GM18907 (cell line): Measurements from ENCODE around the gene HIGD1B.

Source experiments
- ATAC-seq: cut with Tn5 transposase; IDR thresholded peaks from one replicate; pipeline ENCODE4 v1.9.1; 2021; ENCODE audit warnings: mild to moderate bottlenecking, moderate library complexity; ENCODE audit not compliant: unreplicated experiment

Gene HIGD1B

DNA sequence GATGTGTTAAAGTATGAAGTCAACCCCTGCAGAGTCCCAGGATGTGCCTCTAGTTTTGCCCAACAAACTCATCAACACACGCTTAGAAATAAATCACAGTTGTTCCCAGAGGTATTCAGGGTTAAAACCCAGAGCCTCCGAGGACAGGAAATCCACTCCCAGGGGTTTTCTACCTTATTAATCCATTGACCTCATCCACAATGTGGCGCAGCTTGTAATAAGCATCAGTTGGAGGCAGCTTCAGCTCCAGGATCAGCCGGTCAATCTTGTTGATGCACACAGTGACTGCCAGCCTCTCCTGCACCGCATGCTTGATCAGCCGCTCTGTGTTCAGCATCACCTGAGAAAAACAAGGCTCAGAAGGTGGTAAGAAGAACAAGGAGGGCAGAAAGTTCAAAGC is 28.1 kb downstream of the HIGD1B start:
- ATAC-seq = no peak

DNA sequence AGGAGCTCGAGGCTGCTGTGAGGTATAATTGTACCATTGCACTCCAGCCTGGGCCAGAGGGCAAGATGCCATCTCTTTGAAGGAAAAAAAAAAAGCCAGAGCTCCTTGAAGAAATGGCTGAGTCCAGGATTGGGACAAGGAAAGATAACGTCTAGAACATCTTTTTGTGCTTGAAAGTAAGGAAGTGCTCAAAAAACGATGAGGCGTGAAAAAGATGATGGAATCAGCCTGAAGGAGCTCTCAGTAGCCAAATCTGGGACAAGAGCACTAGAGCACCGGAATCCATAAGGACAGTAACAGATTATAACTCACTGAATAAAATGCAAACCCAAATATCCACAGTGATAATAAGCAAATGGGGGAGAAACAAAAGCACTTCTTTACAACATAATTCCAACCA is 29.4 kb downstream of the HIGD1B start:
- ATAC-seq = no peak

DNA sequence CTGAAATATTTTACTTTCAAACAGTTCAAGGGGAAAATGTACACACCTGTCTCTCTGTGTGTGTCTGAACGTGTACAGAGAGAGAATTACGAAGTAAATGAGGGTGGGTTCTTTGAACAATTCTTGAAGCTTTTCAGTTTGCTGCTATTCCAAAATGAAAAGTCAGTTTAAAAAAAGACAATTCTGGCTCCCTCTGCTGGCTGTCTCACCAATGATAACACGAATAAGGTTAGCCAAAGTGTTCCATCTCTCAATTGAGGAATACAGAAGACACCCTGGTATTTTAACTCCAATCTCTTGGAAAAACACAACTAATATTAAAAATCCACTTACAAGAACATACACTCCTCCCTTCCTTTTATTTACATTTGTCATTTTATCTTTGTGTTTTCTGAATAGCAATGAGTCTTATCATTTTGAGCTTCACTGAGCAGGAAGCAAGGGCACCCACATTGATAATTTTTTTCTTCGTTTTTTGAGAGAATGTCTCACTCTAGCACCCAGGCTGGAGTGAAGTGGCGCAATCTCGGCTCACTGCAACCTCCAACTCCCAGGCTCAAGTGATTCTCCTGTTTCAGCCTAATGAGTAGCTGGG is 31.0 kb downstream of the HIGD1B start:
- no peak for ATAC-seq

DNA sequence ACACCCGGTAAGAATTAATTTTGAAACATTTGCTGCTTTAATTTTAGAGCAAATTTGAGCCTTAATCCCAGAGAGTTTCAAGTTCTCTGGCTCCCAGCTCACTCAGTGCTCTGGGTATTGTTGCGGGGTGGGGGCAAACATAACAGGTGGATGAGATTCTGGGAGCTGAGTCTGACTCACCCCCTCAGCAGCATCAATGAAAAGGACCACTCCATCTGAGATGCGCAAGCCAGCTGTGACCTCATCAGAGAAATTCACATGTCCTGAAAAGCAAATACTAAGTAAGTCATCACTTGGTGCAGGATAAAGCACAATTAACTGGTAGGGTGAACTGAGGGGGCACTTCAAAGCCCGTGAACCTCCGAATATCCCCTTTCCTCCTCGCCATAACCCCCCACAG is 31.7 kb downstream of the HIGD1B start:
- no peak for ATAC-seq

DNA sequence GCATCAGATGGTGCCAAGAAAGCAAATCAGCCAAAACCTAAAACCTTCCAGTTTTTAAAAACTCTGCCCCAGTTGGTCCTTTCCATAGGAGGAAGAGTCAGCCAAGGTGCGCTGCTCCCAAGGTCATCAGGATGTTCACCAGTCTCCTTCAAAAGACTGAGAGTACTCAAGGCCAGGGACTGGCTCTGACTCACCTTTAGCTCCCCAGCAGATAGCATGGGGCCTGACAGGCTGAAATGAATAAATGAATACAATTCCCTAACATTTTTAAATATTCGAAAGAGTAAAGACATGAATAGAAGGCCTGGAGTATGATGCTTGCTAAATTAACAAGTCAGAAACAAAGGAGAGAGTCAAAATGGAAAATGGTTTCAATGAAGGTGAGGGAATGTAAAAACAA is 32.4 kb downstream of the HIGD1B start:
- ATAC-seq = no peak

DNA sequence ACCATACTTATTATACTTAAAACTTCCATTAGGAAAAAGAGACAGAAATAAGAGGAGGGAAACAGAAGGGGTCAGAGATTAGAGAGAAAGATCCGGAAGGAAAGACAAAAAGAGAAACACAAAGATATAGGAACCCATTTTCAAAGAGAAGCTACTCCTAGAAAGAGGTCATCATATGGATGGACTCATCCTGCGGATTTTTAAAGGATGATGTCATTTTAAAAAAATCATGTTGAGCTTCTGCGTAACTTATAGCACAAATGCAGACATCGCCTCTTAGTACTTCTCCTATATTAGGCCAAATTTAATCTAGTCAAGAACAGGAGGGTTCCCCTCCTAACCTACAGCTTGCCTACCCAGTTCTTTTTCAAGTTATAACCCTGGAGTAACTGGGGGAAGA is 33.5 kb downstream of the HIGD1B start:
- ATAC-seq = no peak

DNA sequence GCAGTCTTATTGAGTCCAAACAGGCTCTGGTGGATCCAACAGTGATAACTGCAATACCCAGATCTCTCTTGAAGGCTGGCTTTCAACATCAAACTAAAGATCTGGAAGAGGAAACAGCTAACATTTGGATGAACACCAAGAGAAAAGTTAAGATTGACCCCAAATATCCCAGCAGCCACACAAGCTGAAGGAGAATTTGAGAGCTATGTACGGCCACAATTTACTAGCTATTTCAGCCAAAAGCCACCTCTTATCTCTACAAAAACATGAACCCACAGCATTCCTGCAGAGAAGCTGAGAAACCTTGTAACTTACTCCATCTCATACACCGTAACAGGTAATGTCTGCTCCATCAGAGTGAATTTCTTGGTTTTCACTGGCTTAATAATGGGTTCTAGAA is 37.3 kb downstream of the HIGD1B start:
- ATAC-seq = no peak

DNA sequence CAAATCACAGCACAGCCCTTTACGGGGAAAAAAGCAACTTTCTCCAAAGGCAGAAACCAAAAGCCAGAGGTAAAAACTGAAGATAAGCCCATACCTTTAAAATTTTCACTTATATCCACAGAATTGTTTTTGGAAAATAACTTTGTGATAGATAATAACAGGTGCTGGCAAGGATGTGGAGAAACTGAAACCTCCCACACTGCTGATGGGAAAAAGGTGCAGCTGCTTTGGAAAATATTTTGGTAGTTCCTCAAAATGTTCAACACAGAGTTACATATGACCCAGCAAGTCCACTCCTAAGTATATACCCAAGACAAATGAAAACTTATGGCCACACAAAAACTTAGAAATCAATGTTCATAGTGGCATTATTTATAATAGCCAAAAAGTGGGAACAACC is 39.3 kb downstream of the HIGD1B start:
- ATAC-seq = no peak

DNA sequence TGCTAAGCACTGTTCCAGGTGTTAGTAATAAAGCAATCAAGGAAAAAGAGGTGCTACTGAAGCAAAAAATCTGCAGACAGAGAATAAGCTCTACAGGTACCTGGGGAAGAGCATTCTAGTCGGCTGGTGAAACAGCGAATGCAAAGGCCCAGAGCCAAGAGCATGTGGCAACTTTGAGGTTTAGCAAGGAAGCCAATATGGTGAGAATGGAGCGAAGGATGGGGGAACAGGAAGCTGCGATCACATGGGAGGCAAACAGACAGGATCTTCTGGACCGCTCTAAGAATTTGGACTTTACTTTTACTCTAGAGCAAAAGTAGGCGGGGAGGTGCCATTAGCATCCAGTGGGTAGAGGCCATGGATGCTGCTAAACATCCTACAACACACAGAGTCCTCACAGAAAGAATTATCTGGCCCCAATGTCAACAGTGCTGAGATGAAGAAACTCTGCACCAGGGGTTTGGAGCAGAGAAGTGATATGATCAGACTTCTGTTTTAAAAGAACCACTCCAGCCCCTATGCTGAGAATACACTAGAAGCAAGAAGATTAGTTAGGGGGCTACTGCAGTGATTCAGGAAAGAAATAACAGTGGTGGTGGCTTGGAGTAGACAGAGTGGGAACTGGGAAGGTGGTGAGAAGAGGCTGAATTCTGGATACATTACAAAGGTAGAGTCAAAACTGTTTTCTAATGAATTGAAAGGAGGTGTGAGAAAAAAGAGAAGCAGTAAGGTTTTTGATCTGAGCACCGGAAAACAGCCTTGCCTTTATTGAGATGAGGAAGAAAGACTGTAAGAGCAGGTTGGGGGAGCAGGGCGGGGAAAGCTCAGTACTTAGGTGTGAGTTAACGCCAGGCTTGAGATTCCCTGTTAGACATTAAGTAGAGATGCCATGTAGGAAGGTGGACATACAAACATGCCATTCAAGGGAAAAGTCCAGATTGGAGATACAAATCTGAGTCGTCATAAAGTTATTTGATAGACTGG is 40.6 kb downstream of the HIGD1B start:
- ATAC-seq = no peak

DNA sequence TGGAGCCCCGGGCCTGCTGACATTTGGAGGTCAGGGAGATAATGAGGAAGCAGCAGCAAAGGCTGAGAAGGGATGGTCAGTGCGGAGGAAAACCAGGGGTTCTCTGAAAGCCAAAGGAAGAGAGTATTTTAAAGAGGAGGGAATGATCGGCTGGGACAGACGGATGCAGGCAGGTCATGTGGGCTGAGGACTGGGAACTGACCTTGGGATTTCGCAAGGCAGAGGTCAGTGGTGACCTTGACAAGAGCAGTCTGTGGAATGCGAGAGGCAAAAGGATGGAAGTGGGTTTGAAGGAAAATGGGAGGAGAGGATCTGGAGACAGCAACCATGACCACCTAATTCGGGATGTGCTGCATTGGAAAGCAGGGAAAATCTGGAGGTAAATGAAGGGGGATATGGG is 41.3 kb downstream of the HIGD1B start:
- ATAC-seq = no peak

DNA sequence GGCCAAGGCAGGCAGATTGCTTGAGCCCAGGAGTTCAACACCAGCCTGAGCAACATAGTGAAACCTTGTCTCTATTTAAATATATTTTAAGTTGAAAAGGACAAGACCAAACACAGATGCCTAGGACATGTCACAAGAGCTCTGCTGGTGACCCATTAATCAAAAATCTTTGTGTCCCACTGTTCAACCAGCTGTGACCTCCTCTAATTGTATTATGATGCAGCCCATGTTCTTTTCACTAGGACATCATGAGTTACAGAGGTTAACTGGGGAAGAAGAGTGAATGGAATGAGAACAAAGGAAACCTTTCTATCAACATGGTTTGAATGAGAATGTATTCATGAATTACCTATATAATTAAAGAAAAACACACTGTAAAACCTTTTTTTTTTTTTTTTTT is 44.6 kb downstream of the HIGD1B start:
- no peak for ATAC-seq

DNA sequence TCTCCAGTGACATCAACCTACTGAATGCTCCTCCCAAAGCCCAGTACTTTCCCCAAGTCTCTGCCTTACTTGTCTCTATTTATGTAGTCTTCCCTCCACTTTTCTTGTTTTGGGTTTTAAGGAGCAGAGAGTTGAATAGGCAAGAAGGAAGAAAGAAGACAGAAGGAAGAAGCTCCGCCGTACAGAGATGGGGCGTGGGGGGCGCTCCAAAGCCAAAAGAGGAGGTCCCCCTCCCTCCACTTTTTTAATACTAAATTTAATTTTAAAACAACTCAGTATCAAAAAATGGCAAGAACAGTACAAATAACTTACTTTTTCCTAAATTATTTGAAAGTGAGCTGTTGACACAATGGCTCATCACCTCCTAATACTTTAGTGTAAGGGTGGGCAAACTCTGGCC is 47.0 kb downstream of the HIGD1B start:
- ATAC-seq = no peak

DNA sequence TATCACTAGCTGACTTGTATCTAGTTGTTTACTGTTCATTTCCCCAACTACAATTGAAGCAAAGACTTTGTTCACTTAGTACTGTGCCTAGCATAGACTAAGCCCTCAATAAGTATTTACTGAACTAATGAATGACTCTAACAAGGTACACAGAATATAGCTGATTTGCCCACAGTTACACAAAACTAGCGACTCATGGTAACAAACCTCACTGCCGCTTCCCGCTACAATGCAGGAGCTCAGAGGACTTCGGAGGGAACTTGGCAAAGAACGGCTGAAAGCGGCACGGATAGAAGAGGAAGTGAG is 51.0 kb downstream of the HIGD1B start:
- ATAC-seq = no peak

DNA sequence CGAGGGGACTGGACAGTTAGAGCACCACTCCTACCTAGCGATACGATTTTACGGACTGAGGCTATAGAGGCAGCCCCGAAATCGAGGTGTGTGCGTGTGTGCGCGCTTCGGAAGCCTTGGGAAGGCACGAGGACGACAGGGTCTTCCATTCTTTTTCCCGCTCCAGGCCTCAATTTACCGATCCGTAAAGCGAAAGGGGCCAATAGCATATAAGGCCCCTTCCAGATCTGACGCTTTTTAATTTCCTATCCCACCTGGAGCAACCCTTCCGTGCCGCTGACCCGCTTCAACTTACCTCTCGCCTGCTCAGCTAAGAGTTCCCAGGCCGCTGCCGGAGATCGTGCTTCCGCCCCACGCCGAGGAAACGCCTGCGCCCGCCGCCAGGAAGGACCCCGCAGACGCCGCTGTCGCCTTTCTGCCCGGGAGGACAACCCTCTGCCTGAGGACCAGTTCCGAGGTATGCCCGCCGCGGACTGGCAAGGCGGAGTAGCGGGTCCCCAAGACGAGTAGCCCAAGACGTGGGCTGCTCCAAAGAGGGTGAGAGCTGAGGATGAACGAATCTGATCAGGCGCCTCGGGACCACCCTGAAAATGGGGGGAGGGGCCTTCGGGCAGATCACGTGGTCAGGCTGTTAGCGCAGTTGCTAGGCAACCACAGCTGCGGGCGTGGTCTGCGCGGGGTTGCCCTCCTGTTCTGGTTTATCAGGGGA is 51.5 kb downstream of the HIGD1B start, which contains the start of gene EFTUD2:
Gene EFTUD2, minus strand, starts transcription at position 372 of the 709 bp plus-strand sequence. CDS start 4,924 bp downstream, outside the sequence.
- ATAC-seq = peak; percentile 79
